Hepatocyte (in vitro differentiated cells): ENCODE measurements around the gene MAP6.

Experiments used
- CTCF ChIP-seq: fragments of 200-600 bp; sonication (generic); IDR thresholded peaks from 2 replicates; pipeline ENCODE4 v1.5.1; 2016; ENCODE audit warnings: antibody characterized with exemption, mild to moderate bottlenecking; ENCODE audit not compliant: poor library complexity
- EZH2 ChIP-seq: fragments of 200-600 bp; sonication (generic); IDR thresholded peaks from 2 replicates; pipeline ENCODE4 v1.6.1; 2016; ENCODE audit warnings: antibody characterized with exemption, mild to moderate bottlenecking, borderline replicate concordance
- EZH2phosphoT487 ChIP-seq: fragments of 200-600 bp; sonication (generic); IDR thresholded peaks from one replicate; pipeline ENCODE4 v1.6.1; 2018; ENCODE audit warnings: antibody characterized with exemption, mild to moderate bottlenecking, low read depth, moderate library complexity; ENCODE audit not compliant: unreplicated experiment, severe bottlenecking

- TF ChIP-seq CTCF (no peak), EZH2 (no peak), EZH2phosphoT487 (no peak)
Observed at GRCh38 chr11:75595429-75595828, 73.4 kb downstream of the MAP6 start.
